GM20000 (cell line): ENCODE data around the gene TGFBR3.

ENCODE experiments used
- DNase-seq: peaks from one replicate; pipeline ENCODE4 v3.0.0; 2012; ENCODE audit warnings: low spot score
- CTCF ChIP-seq: IDR thresholded peaks from 2 replicates; pipeline ENCODE4 v1.5.1; 2012; ENCODE audit warnings: mild to moderate bottlenecking, control low read depth; ENCODE audit errors: extremely low read depth, missing control alignments

TGFBR3 gene

GRCh38 chr1:91850708-91851107 lies 35.2 kb downstream of the TGFBR3 start:
- no peak for DNase-seq
- no peak for TF ChIP-seq CTCF

- TF ChIP-seq CTCF = no peak
- no peak for DNase-seq
Measured at GRCh38 chr1:91847851-91848250, 38.1 kb downstream of the TGFBR3 start.

GRCh38 chr1:91846639-91847013 lies 39.3 kb downstream of the TGFBR3 start:
- DNase-seq = no peak
- TF ChIP-seq CTCF = no peak

GRCh38 chr1:91846007-91846638 lies 39.8 kb downstream of the TGFBR3 start:
- no peak for DNase-seq
- TF ChIP-seq CTCF = no peak

- DNase-seq = no peak
Measured at GRCh38 chr1:91844862-91845528, 41.0 kb downstream of the TGFBR3 start.

GRCh38 chr1:91843843-91844242 lies 42.1 kb downstream of the TGFBR3 start:
- DNase-seq = no peak
- no peak for TF ChIP-seq CTCF

More at GRCh38 chr1:91844862-91845528, 41.0 kb downstream of the TGFBR3 start:
- no peak for TF ChIP-seq CTCF

- DNase-seq = no peak
- no peak for TF ChIP-seq CTCF
Measured at GRCh38 chr1:91842563-91842962, 43.4 kb downstream of the TGFBR3 start.
